ENCODE results near the gene CYTIP.

The CYTIP gene

DNA sequence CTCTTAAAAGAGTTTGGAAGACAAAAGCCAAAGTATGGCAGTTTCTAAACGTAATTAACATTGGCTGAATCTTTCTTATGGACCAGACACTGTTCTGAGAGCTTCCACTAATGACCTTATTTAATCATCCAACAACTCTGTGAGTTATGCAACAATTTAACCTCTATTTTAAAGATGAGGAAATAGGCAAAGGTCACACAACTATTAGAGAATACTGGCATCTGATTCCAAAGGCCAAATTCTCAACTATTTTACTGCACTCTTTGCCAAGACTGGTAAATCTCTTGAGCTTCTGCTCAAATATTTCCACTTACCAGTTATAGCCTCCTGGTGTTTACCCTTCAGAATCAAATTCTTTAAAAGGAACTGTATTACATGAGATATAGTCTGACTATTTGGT, 76.2 kb downstream of the CYTIP start:
- TF ChIP-seq, protein P1, sequence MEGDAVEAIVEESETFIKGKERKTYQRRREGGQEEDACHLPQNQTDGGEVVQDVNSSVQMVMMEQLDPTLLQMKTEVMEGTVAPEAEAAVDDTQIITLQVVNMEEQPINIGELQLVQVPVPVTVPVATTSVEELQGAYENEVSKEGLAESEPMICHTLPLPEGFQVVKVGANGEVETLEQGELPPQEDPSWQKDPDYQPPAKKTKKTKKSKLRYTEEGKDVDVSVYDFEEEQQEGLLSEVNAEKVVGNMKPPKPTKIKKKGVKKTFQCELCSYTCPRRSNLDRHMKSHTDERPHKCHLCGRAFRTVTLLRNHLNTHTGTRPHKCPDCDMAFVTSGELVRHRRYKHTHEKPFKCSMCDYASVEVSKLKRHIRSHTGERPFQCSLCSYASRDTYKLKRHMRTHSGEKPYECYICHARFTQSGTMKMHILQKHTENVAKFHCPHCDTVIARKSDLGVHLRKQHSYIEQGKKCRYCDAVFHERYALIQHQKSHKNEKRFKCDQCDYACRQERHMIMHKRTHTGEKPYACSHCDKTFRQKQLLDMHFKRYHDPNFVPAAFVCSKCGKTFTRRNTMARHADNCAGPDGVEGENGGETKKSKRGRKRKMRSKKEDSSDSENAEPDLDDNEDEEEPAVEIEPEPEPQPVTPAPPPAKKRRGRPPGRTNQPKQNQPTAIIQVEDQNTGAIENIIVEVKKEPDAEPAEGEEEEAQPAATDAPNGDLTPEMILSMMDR (IDR thresholded peaks at IDR 0.05; ENCODE audit: insufficient read depth, low read length, poor library complexity, severe bottlenecking): no peak
- no peak for TF ChIP-seq EZH2phosphoT487 (conservative IDR thresholded peaks at IDR 0.05; ENCODE audit: low read length)

More for the DNA sequence above, 76.2 kb downstream of the CYTIP start:
- Histone ChIP-seq H3K9ac (ENCODE audit: low read length) (no peak overlapping the region), H4K20me1 (ENCODE audit: low read depth, low read length) (no peaks in the 10 kb centered on the region), H3K4me2 (ENCODE audit: low read depth, low read length, poor library complexity, severe bottlenecking) (no peak overlapping the region), H3K4me3 (ENCODE audit: insufficient read depth, low read length, poor library complexity, severe bottlenecking) (no peak overlapping the region), H3K27ac (ENCODE audit: low read depth, low read length) (no peak overlapping the region), H3K9me2 (replicated peaks; ENCODE audit: insufficient read depth, low read length) (no peaks in the 10 kb centered on the region), H3K27me3 (ENCODE audit: low read length) (no peaks in the 10 kb centered on the region), H2AFZ (ENCODE audit: low read depth, low read length, severe bottlenecking) (no peak overlapping the region), H3K79me2 (ENCODE audit: insufficient read depth, low read length) (no peaks in the 10 kb centered on the region), H3K36me3 (ENCODE audit: low read length) (no peaks in the 10 kb centered on the region), H3F3A (ENCODE audit: insufficient read depth) (no peaks in the 10 kb centered on the region), H3K9me3 (ENCODE audit: insufficient read depth, low read length) (no peaks in the 10 kb centered on the region)
